Panc1 (cell line): Measurements from ENCODE around the gene PINK1. TPM values are rescaled to one million over a fixed set of nuclear protein-coding genes. Genes with fewer than 3 reads are reported as not detected.

Experiments
- ATAC-seq: fragments of 200-7000 bp; cut with Tn5 transposase; 2 replicates; pipeline ENCODE4 v1.9.1; 2020; ENCODE audit warnings: mild to moderate bottlenecking, moderate library complexity
- BruUV-seq: library from RNA; stranded (reverse); fragments of 400-500 nt; replicated peaks from 2 replicates; lab custom pipeline; 2021; lab: Mats Ljungman, UMichigan
- CTCF ChIA-PET: fragments of 300-600 bp; sonication (Branson Sonifier 250); formaldehyde crosslinking; loops from one replicate; lab custom pipeline; 2022; ENCODE audit warnings: antibody characterized with exemption; lab: Charles Lee
- POLR2A ChIA-PET: fragments of 300-600 bp; sonication (Branson Sonifier 250); formaldehyde crosslinking; loops from one replicate; lab custom pipeline; 2022; ENCODE audit warnings: antibody characterized with exemption; lab: Charles Lee
- DNase-seq: peaks from one replicate; pipeline ENCODE4 v3.0.0-alpha.2; 2010; ENCODE audit warnings: low read depth, low spot score
- H3K27ac ChIP-seq: 2 replicates; pipeline ENCODE4 v1.5.1; 2011; ENCODE audit warnings: mild to moderate bottlenecking, low read length, inconsistent platforms
- H3K27me3 ChIP-seq: fragments of 200-500 bp; sonication (Bioruptor generic); 2 replicates; pipeline ENCODE4 v1.6.0; 2014; ENCODE audit warnings: low read length, inconsistent platforms; ENCODE audit not compliant: control insufficient read depth, insufficient read depth
- H3K36me3 ChIP-seq: fragments of 200-500 bp; sonication (Bioruptor generic); 2 replicates; pipeline ENCODE4 v1.5.1; 2014; ENCODE audit warnings: inconsistent platforms, mild to moderate bottlenecking, low read length, moderate library complexity; ENCODE audit not compliant: control insufficient read depth, insufficient read depth
- H3K4me1 ChIP-seq: 2 replicates; pipeline ENCODE4 v1.5.1; 2011; ENCODE audit warnings: inconsistent platforms, mild to moderate bottlenecking, low read length, moderate library complexity; ENCODE audit not compliant: control insufficient read depth, insufficient read depth
- H3K4me3 ChIP-seq, 2 experiments: 2 replicates each; pipeline ENCODE4 v1.5.1; 2011 to 2012; ENCODE audit warnings: low read depth in 2 of 2, low read length in 2 of 2, mild to moderate bottlenecking in 2 of 2, inconsistent platforms in 1 of 2, moderate library complexity in 1 of 2
- H3K9me3 ChIP-seq: fragments of 200-500 bp; sonication (Bioruptor generic); 2 replicates; pipeline ENCODE4 v1.5.1; 2014; ENCODE audit warnings: low read depth, mild to moderate bottlenecking, inconsistent platforms, low read length, moderate library complexity; ENCODE audit not compliant: control insufficient read depth, insufficient read depth
- CTCF ChIP-seq: fragments of 450-650 bp; IDR thresholded peaks from 2 replicates; pipeline ENCODE4 v1.5.1; 2017; ENCODE audit warnings: mild to moderate bottlenecking
- POLR2AphosphoS5 ChIP-seq: IDR thresholded peaks from 2 replicates; pipeline ENCODE4 v1.6.1; 2012; ENCODE audit warnings: mild to moderate bottlenecking, low read depth, low read length, moderate library complexity
- REST ChIP-seq, 2 experiments: IDR thresholded peaks; 2 replicates each; pipeline ENCODE4 v1.6.1; 2011 to 2012; ENCODE audit warnings: low read depth in 2 of 2, control low read depth in 1 of 2, low read length in 1 of 2, mild to moderate bottlenecking in 1 of 2, moderate library complexity in 1 of 2; ENCODE audit not compliant: insufficient read depth in 1 of 2
- SIN3A ChIP-seq: IDR thresholded peaks from 2 replicates; pipeline ENCODE4 v1.6.1; 2012; ENCODE audit warnings: low read depth, mild to moderate bottlenecking, low read length, moderate library complexity, borderline replicate concordance; ENCODE audit not compliant: insufficient read depth
- TCF7L2 ChIP-seq: IDR thresholded peaks from 2 replicates; pipeline ENCODE4 v1.6.1; 2011; ENCODE audit warnings: mild to moderate bottlenecking, low read depth, low read length, inconsistent platforms
- in situ Hi-C: cut with HindIII; loops from 2 replicates; pipeline ENCODE4 v1.10.0; 2016; ENCODE audit warnings: low sequenced_read_pairs, low pct_unique_long_range_greater_than_20kb
- intact Hi-C: fragments of 100-400 bp; cut with micrococcal nuclease; formaldehyde crosslinking; loops from one replicate; pipeline ENCODE4 v1.10.0; 2022; ENCODE audit not compliant: unreplicated experiment
- total RNA-seq: library from RNA; stranded (reverse); gene quantifications from one replicate; pipeline ENCODE4 v1.2.1, GENCODE V29; 2021; ENCODE audit not compliant: unreplicated experiment

Gene PINK1
- total RNA-seq, 1 experiment from 2014 or later, result 32.1 TPM

GRCh38 chr1:20632386-20632785 is 872 bp upstream of the PINK1 start:
- in situ Hi-C loops, result no loop called here
- intact Hi-C loops, result no loop called here
- Histone ChIP-seq H3K4me3 (no peak overlapping the region), H3K27me3 (no peaks in the 10 kb centered on the region), H3K36me3 (no peaks in the 10 kb centered on the region; the same call in 1 of the 2 replicates), H3K9me3 (no peaks in the 10 kb centered on the region), H3K4me1 (peaks cover 15% of the 10 kb centered on the region), H3K27ac (peak overlapping the region; percentile 68; the same call in 1 of the 2 replicates)
- DNase-seq, result no peak
- CTCF ChIA-PET, result interaction anchor here (0.5 to 2.2 kb wide), 6 partner anchors 49 to 125 kb away, joined by 3 to 18 read pairs (median 6); partner anchors contain the start of gene MUL1
- ATAC-seq, result no peak
- POLR2A ChIA-PET, result interaction anchor here (0.6 kb wide), 1 partner anchor 535 kb away, joined by 3 read pairs; no protein-coding TSS in a partner anchor
- TF ChIP-seq CTCF (no peak), TCF7L2 (no peak), REST (IDR thresholded peaks at IDR 0.05; ENCODE audit: insufficient read depth in 1 of 2, low read depth in 2 of 2, low read length in 1 of 2) (no peak), POLR2AphosphoS5 (no peak), SIN3A (no peak)
- no TSS peak for BruUV-seq

GRCh38 chr1:20634065-20634593 is 871 bp downstream of the PINK1 start:
- Histone ChIP-seq H3K36me3 (no peaks in the 10 kb centered on the region; the same call in 1 of the 2 replicates), H3K4me3 (peak overlapping the region; percentile 70 to 81), H3K27ac (peak overlapping the region; percentile 73), H3K27me3 (no peaks in the 10 kb centered on the region), H3K9me3 (no peaks in the 10 kb centered on the region), H3K4me1 (peaks cover 15% of the 10 kb centered on the region)
- ChIA-PET POLR2A (interaction anchor here (0.5 to 0.6 kb wide), 2 partner anchors 551 to 701 kb away, joined by 7 to 10 read pairs; no protein-coding TSS in a partner anchor), CTCF (interaction anchor here (0.6 to 2.2 kb wide), 4 partner anchors 59 to 1426 kb away, joined by 3 to 18 read pairs (median 4); no protein-coding TSS in a partner anchor)
- intact Hi-C loops, result no loop called here
- TSS peak; percentile 92 for BruUV-seq
- peak; percentile 48 for ATAC-seq
- peak; percentile 48 for DNase-seq
- TF ChIP-seq TCF7L2 (peak; percentile 56; the same call in 1 of the 2 replicates), SIN3A (no peak)
- in situ Hi-C loops, result no loop called here
